Muscle layer of duodenum (tissue), 2 donors: Measurements from ENCODE around the gene VTI1A.
"Not testable (repeated sequence)": the region's sequence is repeated elsewhere in the genome, so short reads cannot be mapped to it uniquely, and the experiment has no call there.

Experiments used
- H3K27ac ChIP-seq: one replicate; pipeline ENCODE4 v1.7.0; 2013; ENCODE audit warnings: mild to moderate bottlenecking, low read length
- H3K27me3 ChIP-seq: one replicate; pipeline ENCODE4 v1.7.0; 2013; ENCODE audit warnings: low read depth, mild to moderate bottlenecking, control low read depth, low read length
- H3K36me3 ChIP-seq, 2 donors: one replicate each; pipeline ENCODE4 v1.7.0; 2013; ENCODE audit warnings: low read length in 2 of 2, control low read depth in 1 of 2, mild to moderate bottlenecking in 1 of 2; ENCODE audit not compliant: insufficient read depth in 2 of 2, control insufficient read depth in 1 of 2
- H3K4me1 ChIP-seq, 2 donors: one replicate each; pipeline ENCODE4 v1.7.0; 2013; ENCODE audit warnings: low read length in 2 of 2, mild to moderate bottlenecking in 2 of 2, control low read depth in 1 of 2, moderate library complexity in 1 of 2; ENCODE audit not compliant: insufficient read depth in 2 of 2, control insufficient read depth in 1 of 2
- H3K4me3 ChIP-seq, 2 donors: one replicate each; pipeline ENCODE4 v1.7.0; 2013; ENCODE audit warnings: low read length in 2 of 2, low read depth in 1 of 2, mild to moderate bottlenecking in 1 of 2
- H3K9me3 ChIP-seq, 2 donors: one replicate each; pipeline ENCODE4 v1.7.0; 2013; ENCODE audit warnings: low read length in 2 of 2, control low read depth in 1 of 2, mild to moderate bottlenecking in 1 of 2; ENCODE audit not compliant: control insufficient read depth in 1 of 2
- donor health status: healthy.

The VTI1A gene

GRCh38 chr10:112446855-112447619 lies at the start of gene VTI1A, which contains the start of gene ZDHHC6:
TSS of gene VTI1A (plus strand) at chr10:112447215. CDS start at chr10:112447374, 159 bp downstream.
TSS of gene ZDHHC6 (minus strand) at chr10:112446914. CDS start at chr10:112445436, 1,478 bp downstream.
- Histone ChIP-seq H3K4me1 (peaks cover 11 to 28% of the 10 kb centered on the region in 2 donors), H3K27me3 (no peaks in the 10 kb centered on the region), H3K4me3 (peak within 1 kb of the TSS; percentile 99), H3K27ac (peak within 1 kb of the TSS; percentile 96), H3K36me3 (peaks cover 11 to 16% of the 10 kb centered on the region in 2 donors), H3K9me3 (no peaks in the 10 kb centered on the region)

GRCh38 chr10:112397592-112397991 lies 49.4 kb upstream of the VTI1A start:
- H3K9me3 ChIP-seq = no peaks in the 10 kb centered on the region
- no peak overlapping the region for H3K27ac ChIP-seq
- peaks cover 0 to 9% of the 10 kb centered on the region in 2 donors for H3K4me1 ChIP-seq
- no peak overlapping the region for H3K4me3 ChIP-seq
- no peaks in the 10 kb centered on the region for H3K27me3 ChIP-seq
- peaks cover 0 to 31% of the 10 kb centered on the region in 2 donors for H3K36me3 ChIP-seq

GRCh38 chr10:112402917-112403316 lies 44.1 kb upstream of the VTI1A start:
- H3K27ac ChIP-seq = peak overlapping the region; percentile 31
- H3K36me3 ChIP-seq = peaks cover 0 to 39% of the 10 kb centered on the region in 2 donors
- no peaks in the 10 kb centered on the region for H3K9me3 ChIP-seq
- no peaks in the 10 kb centered on the region for H3K4me1 ChIP-seq
- H3K4me3 ChIP-seq = no peak overlapping the region
- H3K27me3 ChIP-seq = no peaks in the 10 kb centered on the region

- Histone ChIP-seq H3K4me3 (no peak overlapping the region), H3K9me3 (no peaks in the 10 kb centered on the region), H3K36me3 (peaks cover 0 to 29% of the 10 kb centered on the region in 2 donors), H3K4me1 (no peaks in the 10 kb centered on the region), H3K27me3 (no peaks in the 10 kb centered on the region), H3K27ac (no peak overlapping the region)
These were observed 42.4 kb upstream of the VTI1A start for GRCh38 chr10:112404617-112405016.

GRCh38 chr10:112406806-112407205 lies 40.2 kb upstream of the VTI1A start:
- H3K4me1 ChIP-seq, H3K27ac ChIP-seq, H3K9me3 ChIP-seq, H3K27me3 ChIP-seq, H3K4me3 ChIP-seq: not testable (repeated sequence)
- H3K36me3 ChIP-seq = peaks cover 0 to 38% of the 10 kb centered on the region in 2 donors

- peaks cover 0 to 39% of the 10 kb centered on the region in 2 donors for H3K36me3 ChIP-seq
- no peaks in the 10 kb centered on the region for H3K27me3 ChIP-seq
- H3K9me3 ChIP-seq = no peaks in the 10 kb centered on the region
- H3K4me3 ChIP-seq = no peak overlapping the region
- no peak overlapping the region for H3K27ac ChIP-seq
- no peaks in the 10 kb centered on the region for H3K4me1 ChIP-seq
These were observed 39.3 kb upstream of the VTI1A start for GRCh38 chr10:112407696-112408095.

GRCh38 chr10:112409299-112409698 lies 37.7 kb upstream of the VTI1A start:
- H3K4me3 ChIP-seq = no peak overlapping the region
- peaks cover 0 to 34% of the 10 kb centered on the region in 2 donors for H3K36me3 ChIP-seq
- H3K4me1 ChIP-seq = no peaks in the 10 kb centered on the region
- no peak overlapping the region for H3K27ac ChIP-seq
- H3K9me3 ChIP-seq = no peaks in the 10 kb centered on the region
- no peaks in the 10 kb centered on the region for H3K27me3 ChIP-seq

GRCh38 chr10:112409755-112410154 lies 37.3 kb upstream of the VTI1A start:
- H3K9me3 ChIP-seq = no peaks in the 10 kb centered on the region
- H3K4me1 ChIP-seq = no peaks in the 10 kb centered on the region
- H3K27ac ChIP-seq = no peak overlapping the region
- H3K27me3 ChIP-seq = no peaks in the 10 kb centered on the region
- H3K36me3 ChIP-seq = peaks cover 0 to 29% of the 10 kb centered on the region in 2 donors
- no peak overlapping the region for H3K4me3 ChIP-seq

GRCh38 chr10:112412696-112413095 lies 34.3 kb upstream of the VTI1A start:
- Histone ChIP-seq H3K27ac (no peak overlapping the region), H3K4me1 (no peaks in the 10 kb centered on the region), H3K4me3 (no peak overlapping the region), H3K27me3 (no peaks in the 10 kb centered on the region), H3K36me3 (peaks cover 2 to 25% of the 10 kb centered on the region in 2 donors), H3K9me3 (no peaks in the 10 kb centered on the region)

GRCh38 chr10:112421731-112422130 lies 25.3 kb upstream of the VTI1A start:
- no peak overlapping the region for H3K27ac ChIP-seq
- H3K4me1 ChIP-seq = no peaks in the 10 kb centered on the region
- H3K4me3 ChIP-seq = no peak overlapping the region
- H3K36me3 ChIP-seq = peaks cover 22 to 46% of the 10 kb centered on the region in 2 donors
- no peaks in the 10 kb centered on the region for H3K9me3 ChIP-seq
- no peaks in the 10 kb centered on the region for H3K27me3 ChIP-seq

GRCh38 chr10:112424651-112425050 lies 22.4 kb upstream of the VTI1A start:
- Histone ChIP-seq H3K9me3 (no peaks in the 10 kb centered on the region), H3K27ac (no peak overlapping the region), H3K4me3 (no peak overlapping the region), H3K4me1 (no peaks in the 10 kb centered on the region), H3K27me3 (no peaks in the 10 kb centered on the region), H3K36me3 (peaks cover 31 to 54% of the 10 kb centered on the region in 2 donors)
